Duodenal mucosa (tissue), 2 donors: Measurements from ENCODE around the gene HMGCL.

Source experiments
- H3K27ac ChIP-seq: one replicate; pipeline ENCODE4 v1.7.0; 2013; ENCODE audit warnings: low read depth, low read length
- H3K27me3 ChIP-seq, 2 donors: one replicate each; pipeline ENCODE4 v1.7.0; 2013; ENCODE audit warnings: low read length in 2 of 2, control low read depth in 1 of 2; ENCODE audit not compliant: insufficient read depth in 2 of 2, control insufficient read depth in 1 of 2
- H3K36me3 ChIP-seq, 2 donors: one replicate each; pipeline ENCODE4 v1.7.0; 2013; ENCODE audit warnings: low read length in 2 of 2, control low read depth in 1 of 2; ENCODE audit not compliant: insufficient read depth in 2 of 2, control insufficient read depth in 1 of 2
- H3K4me1 ChIP-seq, 2 donors: one replicate each; pipeline ENCODE4 v1.7.0; 2013; ENCODE audit warnings: low read length in 2 of 2, control low read depth in 1 of 2; ENCODE audit not compliant: insufficient read depth in 2 of 2, control insufficient read depth in 1 of 2
- H3K4me3 ChIP-seq, 2 donors: one replicate each; pipeline ENCODE4 v1.7.0; 2013; ENCODE audit warnings: low read length in 2 of 2, low read depth in 1 of 2
- H3K9ac ChIP-seq, 2 donors: one replicate each; pipeline ENCODE4 v1.7.0; 2013; ENCODE audit warnings: low read length in 2 of 2, low read depth in 1 of 2
- H3K9me3 ChIP-seq, 2 donors: one replicate each; pipeline ENCODE4 v1.7.0; 2013; ENCODE audit warnings: low read length in 2 of 2, control low read depth in 1 of 2; ENCODE audit not compliant: control insufficient read depth in 1 of 2

Gene HMGCL

DNA sequence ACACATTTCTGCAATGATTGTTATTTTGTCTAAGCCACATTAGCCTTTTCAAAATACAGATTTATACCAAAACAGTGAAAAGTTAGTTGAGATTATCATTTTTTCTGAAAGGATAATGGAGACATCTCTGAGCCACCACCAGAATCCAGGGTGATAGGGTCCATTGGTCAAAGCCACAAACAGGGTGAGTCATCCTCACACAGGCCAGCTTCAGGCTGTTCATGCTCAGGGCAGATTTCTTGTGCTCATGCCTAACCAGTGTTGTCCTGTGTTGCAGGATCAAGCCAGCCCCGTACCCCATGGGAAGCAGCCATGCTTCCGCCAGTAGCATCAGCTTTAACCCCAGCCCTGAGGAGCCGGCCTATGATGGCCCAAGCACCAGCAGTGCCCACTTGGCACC, 68.6 kb downstream of the HMGCL start:
- no peaks in the 10 kb centered on the region for H3K4me1 ChIP-seq
- H3K9me3 ChIP-seq = no peaks in the 10 kb centered on the region
- no peaks in the 10 kb centered on the region for H3K27me3 ChIP-seq
- no peak overlapping the region for H3K4me3 ChIP-seq
- H3K27ac ChIP-seq = no peak overlapping the region
- H3K9ac ChIP-seq = no peak overlapping the region
- H3K36me3 ChIP-seq = peaks cover 77 to 97% of the 10 kb centered on the region in 2 donors

DNA sequence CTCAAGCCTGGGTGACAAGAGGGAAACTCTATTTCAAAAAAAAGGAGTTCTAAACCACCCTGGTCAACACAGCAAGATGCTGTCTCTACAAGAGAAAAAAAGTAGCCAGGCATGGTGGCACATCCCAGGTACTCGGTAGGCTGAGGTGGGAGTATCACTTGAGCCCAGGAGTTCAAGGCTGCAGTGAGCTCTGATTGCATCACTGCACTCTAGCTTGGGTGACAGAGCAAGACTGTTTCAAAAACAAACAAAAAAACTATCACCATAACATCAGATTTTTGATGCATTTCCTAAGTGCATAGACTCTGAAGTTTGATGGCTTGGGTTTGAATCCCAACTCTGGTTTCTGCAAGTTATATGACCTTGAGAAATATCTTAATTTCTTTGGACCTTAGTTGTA, 72.3 kb downstream of the HMGCL start:
- H3K4me3 ChIP-seq = no peak overlapping the region
- no peak overlapping the region for H3K9ac ChIP-seq
- no peaks in the 10 kb centered on the region for H3K4me1 ChIP-seq
- peaks cover 51 to 83% of the 10 kb centered on the region in 2 donors for H3K36me3 ChIP-seq
- H3K9me3 ChIP-seq = no peaks in the 10 kb centered on the region
- H3K27ac ChIP-seq = no peak overlapping the region
- no peaks in the 10 kb centered on the region for H3K27me3 ChIP-seq
